Right lobe of liver (tissue), 4 donors: ENCODE measurements around the gene KCNA4.

ENCODE experiments used
- CTCF ChIP-seq, 4 donors: fragments of 200-600 bp in 3 of 4; fragments of 450-650 bp in 1 of 4; IDR thresholded peaks; one replicate each; pipeline versions ENCODE4 v1.5.1 to v1.8.0; 2016 to 2022; ENCODE audit warnings: antibody characterized with exemption in 4 of 4, mild to moderate bottlenecking in 2 of 4
- POLR2A ChIP-seq: fragments of 450-650 bp; IDR thresholded peaks from one replicate; pipeline ENCODE4 v1.6.1; 2017; ENCODE audit warnings: antibody characterized with exemption, mild to moderate bottlenecking
- donor health status: DM: no; HTN: no; CAD: no.
- donor health status: DM: no; HTN: no; CAD: no.
- donor health status: DM: no; HTN: yes; CAD: no.

GRCh38 chr11:30006876-30007275 lies 10.0 kb downstream of the KCNA4 start:
- no peak for TF ChIP-seq CTCF (IDR thresholded peaks at IDR 0.05)
- TF ChIP-seq POLR2A, result no peak
